Measurements from ENCODE around the gene KAZALD1. TPM values are rescaled to one million over a fixed set of nuclear protein-coding genes. Genes with fewer than 3 reads are reported as not detected.

Gene KAZALD1
- total and polyA plus RNA-seq, 2 donors (not counting 1 experiment from before 2014, with no cell fraction given) = 0.34 to 0.37 TPM

- POLR2A ChIA-PET = interaction anchor here (0.8 to 3.8 kb wide), 4 partner anchors 9 to 81 kb away, joined by 3 to 20 read pairs (median 6); partner anchors contain the start of genes PDZD7 and SFXN3
- under 1% methylated on average over 67 of the region's 67 CpGs for WGBS (ENCODE audit: insufficient coverage)
- Histone ChIP-seq H3K27me3 (replicated peaks in 1 of 4; ENCODE audit: control extremely low read depth in 1 of 4, control insufficient read depth in 3 of 4, insufficient read depth in 4 of 4, low read length in 3 of 4) (peaks cover 0 to 37% (median 13%) of the 10 kb centered on the region in 4 experiments), H4K20me1 (ENCODE audit: control insufficient read depth, insufficient read depth, low read length, poor library complexity, severe bottlenecking) (peaks cover 5% of the 10 kb centered on the region), H3K9me3 (ENCODE audit: control extremely low read depth in 1 of 3, control insufficient read depth in 2 of 3, insufficient read depth in 1 of 3, low read length in 2 of 3) (peaks cover 0 to 6% (median 0%) of the 10 kb centered on the region in 3 donors), H3K36me3 (replicated peaks in 1 of 2; ENCODE audit: control extremely low read depth in 1 of 2, control insufficient read depth in 1 of 2, extremely low read depth in 1 of 2, insufficient read depth in 2 of 2, low read length in 1 of 2) (no peaks in the 10 kb centered on the region), H3K79me2 (ENCODE audit: control insufficient read depth, insufficient read depth, low read length) (peaks cover 3% of the 10 kb centered on the region), H3K4me1 (ENCODE audit: control insufficient read depth in 2 of 2, insufficient read depth in 2 of 2, low read length in 2 of 2) (peaks cover 36 to 44% of the 10 kb centered on the region in 2 donors), H3K4me2 (replicated peaks; ENCODE audit: low read depth, low read length, poor library complexity, severe bottlenecking) (peak overlapping the region; percentile 72), H2AFZ (ENCODE audit: insufficient read depth, low read depth, low read length, poor library complexity, severe bottlenecking) (peak overlapping the region; percentile 95), H3K4me3 (ENCODE audit: control extremely low read depth in 1 of 5, extremely low read depth in 1 of 5, insufficient read depth in 1 of 5, low read depth in 2 of 5, low read length in 4 of 5) (peak overlapping the region; percentile 93 to 100 (median 97)), H3K9ac (ENCODE audit: low read length) (peak overlapping the region; percentile 86), H3K27ac (ENCODE audit: low read length in 2 of 2) (peak overlapping the region; percentile 79 to 85)
- no peak for TF ChIP-seq EZH2 (IDR thresholded peaks at IDR 0.05; ENCODE audit: borderline replicate concordance, insufficient read depth, low read depth, low read length, poor library complexity, severe bottlenecking)
- no peak for TF ChIP-seq CTCF (IDR thresholded peaks at IDR 0.05)
- ATAC-seq (ENCODE audit: low read depth) = peak; percentile 75
- Mint-ChIP-seq H3K27me3 (peaks cover 22% of the 10 kb centered on the region), H3K4me3 (peak overlapping the region; percentile 97), H3K27ac (peak overlapping the region; percentile 94), H3K4me1 (peaks cover 41% of the 10 kb centered on the region), H3K9me3 (ENCODE audit: insufficient read depth) (no peaks in the 10 kb centered on the region)
- DNase-seq = peak; percentile 82
- CTCF ChIA-PET = interaction anchor here (0.6 to 16.1 kb wide), 17 partner anchors 8 to 1074 kb away, joined by 3 to 306 read pairs (median 4); partner anchors contain the start of genes PDZD7 and SFXN3
- intact Hi-C loops (cut with micrococcal nuclease) = loop anchor here (1.0 to 10.0 kb wide), 11 partner anchors 7 to 996 kb away; partner anchors contain the start of genes ARMH3, LZTS2, MRPL43 and TWNK
Observed at GRCh38 chr10:101060951-101061623, 702 bp upstream of the KAZALD1 start.

Measured in B cell (primary cell).